NCI-H82 (cell line): ENCODE results near the gene HOXC5.

Experiments
- DNase-seq: peaks from one replicate; lab custom pipeline; 2025; lab: John Stamatoyannopoulos, UW

The HOXC5 gene

DNA sequence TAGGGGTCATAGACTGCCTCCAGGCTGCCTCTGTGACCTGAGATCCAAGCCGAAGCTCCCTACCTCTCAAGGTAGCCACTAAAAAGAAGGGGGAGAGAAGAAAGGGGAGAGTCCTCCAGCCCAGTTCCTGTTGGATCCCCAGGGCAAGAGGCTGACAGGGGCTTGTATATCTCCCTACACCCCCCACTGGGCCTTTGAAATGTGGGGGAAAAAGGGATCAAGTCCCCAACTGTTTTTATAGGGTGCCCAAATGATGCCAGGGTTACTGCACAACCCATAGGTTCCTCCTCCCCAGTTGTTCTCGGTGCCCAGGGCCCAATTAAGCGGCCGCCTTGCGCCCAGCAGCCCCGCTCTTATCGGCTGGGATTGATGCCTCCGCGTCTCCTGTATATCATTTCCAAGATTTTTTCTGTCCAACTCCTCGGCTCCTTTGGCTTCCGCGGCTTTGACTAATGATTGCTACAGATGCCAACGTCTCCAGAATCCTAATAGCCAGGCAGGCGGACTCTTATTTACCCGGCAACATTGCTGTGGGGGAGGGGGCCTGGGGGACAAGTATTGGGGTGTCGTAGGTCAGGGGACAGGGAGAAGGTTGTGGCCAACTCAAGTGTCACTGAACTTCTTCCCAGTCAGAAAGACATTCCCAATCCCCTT, 13.1 kb downstream of the HOXC5 start:
- no peak for DNase-seq

GRCh38 chr12:54046809-54047159, 13.9 kb downstream of the HOXC5 start:
- DNase-seq: no peak

- no peak for DNase-seq
Observed at GRCh38 chr12:54047160-54047963, 14.5 kb downstream of the HOXC5 start.

- DNase-seq: no peak
Observed at GRCh38 chr12:54047964-54048303, 15.1 kb downstream of the HOXC5 start.

DNA sequence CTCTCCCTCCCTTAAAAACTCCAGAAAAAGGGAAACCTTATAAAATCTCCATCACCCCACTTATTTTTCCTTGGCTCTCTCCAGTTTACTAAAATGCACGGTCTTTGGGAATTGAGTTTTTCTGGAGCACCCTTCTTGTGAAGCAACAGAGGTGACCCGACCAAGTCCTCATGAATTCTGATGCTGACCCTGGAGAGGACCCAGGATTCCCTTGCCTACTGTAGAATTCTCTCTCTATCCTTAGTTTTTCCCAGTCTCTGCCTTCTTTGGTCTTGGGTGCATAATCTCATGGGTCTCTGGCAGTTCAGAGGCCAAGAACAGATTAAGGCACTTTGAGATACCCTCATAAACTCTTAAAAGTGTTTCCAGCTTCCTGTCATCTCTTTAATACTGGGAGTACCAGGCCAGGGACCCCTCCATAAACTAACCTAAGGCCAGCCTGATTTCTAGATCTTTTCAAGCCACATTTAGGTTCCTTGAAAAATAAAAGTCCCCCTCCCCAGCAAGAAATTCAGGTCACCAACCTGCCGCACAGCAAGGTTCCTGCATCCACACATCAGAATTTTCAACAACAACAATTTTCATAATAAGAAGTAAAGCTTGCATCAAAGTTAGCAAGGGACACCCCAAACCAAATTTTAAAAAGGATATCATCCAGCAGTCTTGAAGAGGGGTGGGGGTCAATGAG, 15.7 kb downstream of the HOXC5 start:
- DNase-seq: no peak

DNA sequence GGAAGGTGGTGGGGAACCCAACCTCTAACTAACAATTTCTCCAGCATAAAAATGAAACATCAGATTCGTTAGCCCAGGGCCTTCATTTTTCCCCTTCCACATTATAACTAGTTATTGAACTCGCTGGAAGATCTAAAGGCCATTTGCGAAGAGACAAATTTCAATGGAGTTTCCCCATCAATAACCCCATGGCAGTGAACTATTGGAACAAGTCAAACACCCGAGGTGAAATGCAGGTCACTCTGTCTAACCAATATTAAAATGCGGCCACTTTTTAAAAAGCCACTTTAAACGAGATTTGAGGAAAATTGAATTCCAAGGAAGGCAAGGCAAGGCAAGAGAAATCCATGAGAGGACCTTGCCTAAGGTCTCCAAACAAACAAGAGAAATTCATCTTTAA, 16.3 kb downstream of the HOXC5 start:
- no peak for DNase-seq

DNA sequence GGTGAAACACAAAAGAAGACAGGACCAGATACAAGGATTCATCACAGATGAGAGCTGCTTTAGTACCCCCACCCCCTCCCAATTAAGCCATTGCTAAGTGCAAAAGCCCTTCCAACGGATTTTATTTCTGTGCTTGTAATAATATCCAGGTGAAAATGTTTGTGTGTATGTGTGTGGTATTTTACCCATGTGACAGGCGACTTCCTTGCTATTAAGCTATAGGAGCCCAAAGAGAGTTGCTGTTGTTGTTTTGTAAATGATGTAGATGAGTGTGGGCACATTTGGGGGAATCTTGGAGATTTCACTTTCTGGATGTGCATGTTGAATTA, 17.6 kb downstream of the HOXC5 start:
- peak; percentile 54 for DNase-seq

DNA sequence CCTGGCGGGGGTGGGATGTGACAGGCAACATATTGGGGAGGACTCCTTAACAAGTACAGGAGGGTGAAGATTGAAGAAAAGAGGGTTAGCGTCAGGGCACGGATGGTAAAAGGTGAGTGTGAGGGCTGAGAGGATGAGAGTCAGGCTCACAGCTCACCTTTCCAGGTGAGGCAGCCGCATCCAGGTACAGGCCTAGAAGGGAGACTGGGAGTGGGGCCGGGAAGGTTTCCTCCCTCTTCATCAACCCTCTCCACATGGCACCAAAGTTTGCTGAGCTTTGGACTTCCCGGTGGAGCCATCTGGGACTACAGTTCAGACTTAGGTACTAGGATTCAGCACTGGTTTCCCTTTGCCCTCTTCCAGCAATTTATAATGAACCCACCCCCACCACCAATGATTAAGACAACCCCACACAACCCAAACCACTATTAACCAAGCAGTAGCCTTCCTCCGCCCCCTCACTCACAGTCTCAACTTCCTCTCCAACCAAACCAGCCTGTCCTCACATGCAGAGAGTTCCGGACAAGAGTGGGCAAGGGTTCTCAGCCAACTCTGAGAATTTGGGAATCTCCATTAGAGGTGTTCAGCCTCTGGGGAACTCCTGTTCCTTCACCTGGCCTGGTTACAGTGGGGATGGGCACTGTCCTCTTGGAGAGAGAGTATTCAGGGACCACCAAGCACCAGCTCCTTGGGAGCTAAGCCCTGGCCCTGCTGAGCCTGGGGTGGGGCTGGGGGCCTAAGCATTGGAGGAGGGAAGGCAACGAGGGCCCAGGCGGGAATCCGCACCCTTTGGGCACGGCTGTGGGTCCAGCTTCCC, 18.4 kb downstream of the HOXC5 start:
- DNase-seq: peak; percentile 51

DNA sequence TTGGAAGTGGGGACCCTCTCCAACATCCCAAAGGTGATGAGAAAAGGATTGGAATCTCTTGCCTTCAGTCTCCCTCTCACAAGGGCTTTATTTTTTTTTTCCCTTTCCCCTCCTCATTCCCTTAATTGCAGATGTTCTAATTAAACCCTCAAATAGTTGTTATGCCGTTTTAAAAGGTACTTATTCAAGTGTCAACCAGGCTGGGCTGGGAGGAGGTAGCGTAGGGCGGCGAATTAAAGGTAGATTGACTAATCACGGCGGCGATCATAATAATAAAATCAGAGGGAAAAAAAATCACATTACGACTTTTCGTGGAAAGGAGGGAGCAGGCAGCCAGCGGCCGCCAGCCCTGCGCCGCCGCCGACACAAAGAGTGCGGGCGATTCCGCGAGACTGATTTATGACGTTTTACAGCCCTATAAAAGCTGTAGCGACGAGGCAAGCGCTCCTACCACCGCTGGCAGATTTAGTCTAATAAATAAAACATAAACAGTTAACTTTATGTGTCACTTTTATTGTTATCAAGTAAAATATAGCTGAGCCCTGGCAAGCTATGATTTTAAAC, 19.1 kb downstream of the HOXC5 start:
- DNase-seq: peak; percentile 62

GRCh38 chr12:54052438-54053002, 19.7 kb downstream of the HOXC5 start:
- peak; percentile 68 for DNase-seq

DNA sequence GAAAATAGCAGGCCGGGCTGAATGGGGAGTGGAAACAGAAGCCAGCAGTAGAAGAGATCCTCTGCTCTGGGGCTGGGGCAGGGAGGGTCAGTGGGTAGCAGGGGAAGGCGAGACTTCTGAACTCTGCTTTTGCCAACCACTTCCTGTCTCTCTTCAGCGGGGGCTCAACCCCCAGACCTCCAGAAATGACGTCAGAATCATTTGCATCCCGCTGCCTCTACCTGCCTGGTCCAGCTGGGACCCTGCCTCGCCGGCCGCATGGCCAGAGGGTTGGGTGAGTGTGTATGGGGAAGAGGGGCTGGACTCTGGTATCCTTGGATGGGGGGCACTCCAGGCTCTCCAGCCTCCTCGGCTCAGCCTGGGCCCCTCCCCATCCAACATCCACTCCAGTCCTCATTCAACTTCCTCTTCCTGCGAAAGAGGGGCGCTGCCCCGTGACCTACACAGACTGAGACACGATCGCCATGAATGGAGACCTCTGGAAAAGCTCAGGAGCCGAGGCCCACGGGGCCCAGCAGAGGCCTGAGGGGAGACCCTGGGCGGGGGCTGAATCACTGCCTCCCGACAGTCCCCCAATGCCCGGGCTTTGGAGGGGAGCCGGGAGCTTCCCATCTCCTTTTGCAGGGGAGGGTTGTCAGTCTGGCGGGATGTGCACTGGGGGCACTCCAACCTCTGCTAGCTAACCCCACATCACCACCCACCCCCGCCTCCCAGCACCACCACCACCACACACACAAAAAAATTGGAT, 20.3 kb downstream of the HOXC5 start:
- no peak for DNase-seq

GRCh38 chr12:54053751-54054741, 21.2 kb downstream of the HOXC5 start, which contains the start of gene HOXC4:
TSS of gene HOXC4 (plus strand) at chr12:54053835. CDS start at chr12:54053923, 88 bp downstream.
- peak; percentile 71 for DNase-seq

DNA sequence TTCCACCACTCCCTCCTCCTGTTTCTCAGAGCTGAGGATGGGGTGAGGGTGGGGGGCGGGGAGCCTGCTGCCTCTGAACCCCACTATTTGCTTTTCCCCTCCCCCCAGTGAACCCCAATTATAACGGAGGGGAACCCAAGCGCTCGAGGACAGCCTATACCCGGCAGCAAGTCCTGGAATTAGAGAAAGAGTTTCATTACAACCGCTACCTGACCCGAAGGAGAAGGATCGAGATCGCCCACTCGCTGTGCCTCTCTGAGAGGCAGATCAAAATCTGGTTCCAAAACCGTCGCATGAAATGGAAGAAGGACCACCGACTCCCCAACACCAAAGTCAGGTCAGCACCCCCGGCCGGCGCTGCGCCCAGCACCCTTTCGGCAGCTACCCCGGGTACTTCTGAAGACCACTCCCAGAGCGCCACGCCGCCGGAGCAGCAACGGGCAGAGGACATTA, 21.9 kb downstream of the HOXC5 start:
- no peak for DNase-seq

GRCh38 chr12:54055552-54055951, 22.7 kb downstream of the HOXC5 start:
- DNase-seq: no peak

GRCh38 chr12:54056110-54056509, 23.3 kb downstream of the HOXC5 start:
- DNase-seq: no peak

DNA sequence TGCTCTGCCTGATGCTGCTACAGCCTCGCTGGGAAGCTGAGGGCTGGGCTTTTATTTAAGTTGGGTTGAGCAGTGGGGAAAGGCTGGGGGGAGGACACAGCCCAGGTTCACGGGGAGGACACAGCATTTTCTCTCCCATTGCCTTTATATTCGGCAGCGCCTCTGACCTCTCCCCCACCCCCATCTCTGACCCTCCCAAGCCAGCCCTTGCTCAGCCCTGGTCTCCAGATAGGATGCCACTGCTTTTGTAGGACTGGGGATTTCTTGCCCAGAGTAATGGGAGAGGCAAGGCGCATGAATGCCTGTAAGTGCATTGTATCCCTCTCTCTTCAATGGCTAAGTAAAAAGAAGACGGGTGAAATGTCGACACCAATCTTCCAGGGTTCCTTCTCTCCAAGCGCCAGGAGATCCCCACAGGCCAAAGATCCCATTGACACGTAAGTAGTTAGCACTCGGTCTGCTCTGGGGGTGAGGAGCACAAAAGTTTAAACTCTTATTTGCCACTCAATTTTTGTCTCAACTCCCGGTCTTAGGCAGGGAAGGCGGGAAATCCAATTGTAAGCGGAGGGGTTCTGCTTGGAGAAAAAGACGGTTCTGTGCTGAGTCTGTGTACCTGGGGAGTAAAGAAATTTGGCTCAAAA, 25.4 kb downstream of the HOXC5 start:
- no peak for DNase-seq

GRCh38 chr12:54059668-54060067, 26.8 kb downstream of the HOXC5 start:
- DNase-seq: no peak

GRCh38 chr12:54060174-54060974, 27.5 kb downstream of the HOXC5 start:
- DNase-seq: no peak
